Measurements from ENCODE around the gene AUP1. TPM values are rescaled to one million over a fixed set of nuclear protein-coding genes. Genes with fewer than 3 reads are reported as not detected.
A peak's percentile ranks its signal among the peaks of the same experiment; 100 is the strongest.

The AUP1 gene
- total and polyA plus RNA-seq, 2 of the 4 experiments (the other 2 are of a cell fraction) = 47.5 to 100.0 TPM

DNA sequence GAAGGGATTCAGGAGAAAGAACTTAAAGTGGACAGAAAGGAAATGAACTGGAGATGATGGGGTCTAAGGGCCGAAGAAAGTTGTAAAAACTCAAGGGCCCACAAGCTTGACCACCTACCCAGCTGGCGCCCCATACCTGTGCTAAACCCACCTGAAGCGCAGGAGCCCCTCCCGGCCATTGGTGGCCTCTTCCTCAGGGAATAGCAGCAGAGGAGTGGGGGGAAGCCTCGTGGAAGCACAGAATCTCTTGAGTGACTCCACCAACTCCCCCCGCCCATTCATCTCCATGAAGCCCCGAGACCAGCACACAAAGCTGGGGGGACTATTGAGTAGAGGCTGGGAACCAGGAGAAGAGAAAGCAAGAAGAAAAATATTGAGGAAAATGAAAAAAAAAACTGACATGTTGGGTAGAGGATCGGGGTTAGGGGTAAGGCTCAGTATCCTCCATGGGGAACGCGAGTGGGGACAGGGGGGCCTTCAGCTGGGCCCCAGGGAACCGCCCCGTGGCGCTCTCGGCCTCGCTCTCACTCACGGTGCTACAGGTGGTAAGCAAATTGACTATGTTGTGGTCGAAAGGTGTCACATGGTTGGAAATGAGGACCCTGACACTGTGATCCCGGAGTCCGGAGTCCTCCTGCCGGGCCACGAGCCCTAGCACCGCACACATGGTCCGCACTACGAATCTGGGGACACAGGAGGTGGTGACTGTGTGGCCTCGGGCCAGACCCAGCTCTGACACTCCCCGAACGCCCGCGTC is 728 bp downstream of the AUP1 start:
- Histone ChIP-seq H2AK5ac (ENCODE audit: low read depth, low read length) (peak overlapping the region; percentile 96), H3K4me3 (ENCODE audit: insufficient read depth, low read depth, low read length) (peak overlapping the region; percentile 93), H3K9me1 (ENCODE audit: insufficient read depth, low read length) (peaks cover 19% of the 10 kb centered on the region), H2AFZ (replicated peaks; ENCODE audit: low read length, poor library complexity) (peak overlapping the region; percentile 99), H3K9me3 (ENCODE audit: control insufficient read depth, insufficient read depth, low read length) (no peaks in the 10 kb centered on the region), H3K36me3 (ENCODE audit: control insufficient read depth, insufficient read depth, low read length) (peaks cover 38% of the 10 kb centered on the region), H2BK20ac (ENCODE audit: low read depth, low read length) (no peak overlapping the region), H3K23ac (ENCODE audit: low read depth, low read length) (peak overlapping the region; percentile 88), H3K14ac (replicated peaks; ENCODE audit: low read depth, low read length) (peak overlapping the region; percentile 95), H3K9ac (ENCODE audit: low read depth, low read length) (peak overlapping the region; percentile 93), H4K8ac (ENCODE audit: low read depth in 2 of 2, low read length in 2 of 2) (peak overlapping the region; percentile 78 to 95), H2BK120ac (ENCODE audit: low read depth, low read length) (peak overlapping the region; percentile 49; the same call in 1 of the 2 replicates), H2BK5ac (ENCODE audit: low read depth, low read length, poor library complexity, severe bottlenecking) (peak overlapping the region; percentile 73), H3K4me1 (ENCODE audit: control insufficient read depth, insufficient read depth, low read length) (peaks cover 12% of the 10 kb centered on the region), H3K27ac (ENCODE audit: insufficient read depth, low read length) (peak overlapping the region; percentile 85), H2AK9ac (replicated peaks; ENCODE audit: low read depth, low read length, poor library complexity) (peak overlapping the region; percentile 100), H3K79me1 (ENCODE audit: low read depth in 1 of 2, low read length in 2 of 2) (peaks cover 32 to 57% of the 10 kb centered on the region in 2 experiments), H3K4me2 (ENCODE audit: low read depth, low read length) (peak overlapping the region; percentile 95), H2BK15ac (ENCODE audit: low read depth, low read length) (no peak overlapping the region), H4K20me1 (ENCODE audit: insufficient read depth, low read length) (peaks cover 13% of the 10 kb centered on the region), H4K5ac (ENCODE audit: low read depth, low read length) (peak overlapping the region; percentile 55), H4K91ac (ENCODE audit: insufficient read depth, low read depth, low read length) (peak overlapping the region; percentile 79), H3K4ac (ENCODE audit: low read depth, low read length) (peak overlapping the region; percentile 90), H3K27me3 (ENCODE audit: control insufficient read depth, insufficient read depth, low read length) (no peaks in the 10 kb centered on the region), H3K18ac (ENCODE audit: low read depth, low read length) (no peak overlapping the region), H3K56ac (ENCODE audit: extremely low read depth, insufficient read depth, low read length) (peak overlapping the region; percentile 92)
- ChIA-PET POLR2A (ENCODE audit: unreplicated experiment) (interaction anchor here (0.5 kb wide), 1 partner anchor 120 kb away, joined by 4 read pairs; no protein-coding TSS in a partner anchor), CTCF (interaction anchor here (0.6 kb wide), 1 partner anchor 55 kb away, joined by 4 read pairs; no protein-coding TSS in a partner anchor)
- dilution Hi-C loops (cut with HindIII; ENCODE audit: low sequenced_read_pairs, unreplicated experiment) = no loop called here
- 1% methylated on average over 16 of the region's 29 CpGs; no CpG with 5 or more reads in 1 of the 2 experiments for WGBS, 2 experiments (ENCODE audit: extremely low coverage in 2 of 2, insufficient read length in 1 of 2)
- ATAC-seq (ENCODE audit: low read depth) = no peak
- TSS peak; percentile 57 for BruUV-seq (replicated peaks)
- no peak for DNase-seq
- TF ChIP-seq FOS (IDR thresholded peaks at IDR 0.05; ENCODE audit: low read depth, low read length) (no peak), MXI1 (IDR thresholded peaks at IDR 0.05; ENCODE audit: borderline replicate concordance, low read depth, low read length) (peak; percentile 28; the same call in 1 of the 2 replicates)
- in situ Hi-C loops (cut with MboI; ENCODE audit: low sequenced_read_pairs) = no loop called here
- intact Hi-C loops (cut with micrococcal nuclease) = loop anchor here (1.0 to 2.0 kb wide), 3 partner anchors 45 to 59 kb away; partner anchors contain the start of gene TTC31

Measured in IMR-90 (cell line).